Endodermal cell (in vitro differentiated cells): Measurements from ENCODE around the gene SEPTIN5. TPM values are rescaled to one million over a fixed set of nuclear protein-coding genes. Genes with fewer than 3 reads are reported as not detected.
"Not testable (repeated sequence)": the region's sequence is repeated elsewhere in the genome, so short reads cannot be mapped to it uniquely, and the experiment has no call there.

Experiments
- DNase-seq: peaks from one replicate; pipeline ENCODE4 v3.0.0-alpha.2; 2017
- H3K27ac ChIP-seq: 2 replicates; pipeline ENCODE4 v1.5.1; 2013; ENCODE audit warnings: mild to moderate bottlenecking, low read depth, low read length, moderate library complexity
- H3K27me3 ChIP-seq: 2 replicates; pipeline ENCODE4 v1.6.1; 2013; ENCODE audit warnings: mild to moderate bottlenecking, low read length, moderate library complexity; ENCODE audit not compliant: insufficient read depth, control insufficient read depth, poor library complexity, severe bottlenecking
- H3K36me3 ChIP-seq: 2 replicates; pipeline ENCODE4 v1.7.0; 2013; ENCODE audit warnings: mild to moderate bottlenecking, low read length, moderate library complexity; ENCODE audit not compliant: control insufficient read depth, insufficient read depth
- H3K4me1 ChIP-seq: one replicate; pipeline ENCODE4 v1.7.0; 2013; ENCODE audit warnings: low read length; ENCODE audit not compliant: control insufficient read depth, insufficient read depth
- H3K4me3 ChIP-seq: 2 replicates; pipeline ENCODE4 v1.5.1; 2013; ENCODE audit warnings: mild to moderate bottlenecking, low read length, moderate library complexity
- H3K9ac ChIP-seq: 2 replicates; pipeline ENCODE4 v1.6.1; 2013; ENCODE audit warnings: mild to moderate bottlenecking, low read length, moderate library complexity; ENCODE audit not compliant: poor library complexity, severe bottlenecking; ENCODE audit errors: extremely low read depth
- H3K9me3 ChIP-seq: 2 replicates; pipeline ENCODE4 v1.6.1; 2013; ENCODE audit warnings: mild to moderate bottlenecking, low read length, moderate library complexity; ENCODE audit not compliant: control insufficient read depth
- H3K27ac Mint-ChIP-seq: 2 replicates; pipeline ENCODE4 v1.8.0; 2020; ENCODE audit warnings: mixed read lengths
- H3K27me3 Mint-ChIP-seq: 2 replicates; pipeline ENCODE4 v1.8.0; 2021; ENCODE audit warnings: mild to moderate bottlenecking, mixed read lengths; ENCODE audit not compliant: insufficient read depth
- H3K36me3 Mint-ChIP-seq: 2 replicates; pipeline ENCODE4 v1.8.0; 2020; ENCODE audit warnings: low read depth, mixed read lengths
- H3K4me1 Mint-ChIP-seq: 2 replicates; pipeline ENCODE4 v1.8.0; 2020; ENCODE audit warnings: mixed read lengths
- H3K4me3 Mint-ChIP-seq: 2 replicates; pipeline ENCODE4 v1.8.0; 2020; ENCODE audit warnings: mild to moderate bottlenecking, moderate library complexity, mixed read lengths
- H3K9me3 Mint-ChIP-seq: 2 replicates; pipeline ENCODE4 v1.8.0; 2020; ENCODE audit warnings: mild to moderate bottlenecking, mixed read lengths
- CTCF ChIP-seq: fragments of 200-600 bp; sonication (generic); conservative IDR thresholded peaks from 2 replicates; pipeline ENCODE4 v1.5.0; 2021; ENCODE audit warnings: antibody characterized with exemption, mild to moderate bottlenecking
- WGBS, 2 experiments: methylation state at CpG; one replicate each; pipeline versions ENCODE4 v1.1.5 to v1.1.7; 2013; ENCODE audit warnings: missing lambda C conversion rate in 2 of 2, mixed read lengths in 1 of 2; ENCODE audit not compliant: insufficient coverage in 1 of 2, insufficient read length in 1 of 2; 5-methylcytosine and 5-hydroxymethylcytosine counted together
- total RNA-seq, 2 donors: library from RNA; stranded (reverse); fragmentation: NEBNext Ultra II Directional in 1 of 2; extraction: Animal tissue kit (Norgen Biotek cat#: 25700) in 1 of 2; gene quantifications; 2 replicates in 1 of 2; 3 replicates in 1 of 2; pipeline ENCODE4 v1.2.1, GENCODE V29; 2021

SEPTIN5 gene
- total RNA-seq, 2 donors from 2014 or later, result 9.8 to 20.0 TPM

- no peak overlapping the region for H3K27ac ChIP-seq
- no peak overlapping the region for H3K9ac ChIP-seq
- H3K27me3 Mint-ChIP-seq, result peaks cover 1% of the 10 kb centered on the region
- no peaks in the 10 kb centered on the region for H3K9me3 Mint-ChIP-seq
- H3K4me3 ChIP-seq, result no peak overlapping the region
- no peaks in the 10 kb centered on the region for H3K4me1 ChIP-seq
- H3K27ac Mint-ChIP-seq, result no peak overlapping the region
- DNase-seq, result peak; percentile 39
- 82 to 89% methylated on average over 8 to 12 of the region's 12 CpGs for WGBS, 2 experiments
- no peaks in the 10 kb centered on the region for H3K9me3 ChIP-seq
- no peaks in the 10 kb centered on the region for H3K36me3 ChIP-seq
- TF ChIP-seq CTCF, result no peak
- peaks cover 6% of the 10 kb centered on the region for H3K4me1 Mint-ChIP-seq
- H3K4me3 Mint-ChIP-seq, result no peak overlapping the region
- H3K27me3 ChIP-seq, result no peaks in the 10 kb centered on the region
- H3K36me3 Mint-ChIP-seq, result no peaks in the 10 kb centered on the region
Measured at GRCh38 chr22:19693981-19694670, 20.2 kb upstream of the SEPTIN5 start.

GRCh38 chr22:19694696-19695095, 19.6 kb upstream of the SEPTIN5 start:
- no peaks in the 10 kb centered on the region for H3K36me3 Mint-ChIP-seq
- no peaks in the 10 kb centered on the region for H3K9me3 Mint-ChIP-seq
- WGBS, 2 experiments, result 79 to 86% methylated on average over 12 to 13 of the region's 13 CpGs
- Histone ChIP-seq H3K4me1 (no peaks in the 10 kb centered on the region), H3K9me3 (no peaks in the 10 kb centered on the region), H3K27me3 (no peaks in the 10 kb centered on the region), H3K4me3 (no peak overlapping the region), H3K36me3 (no peaks in the 10 kb centered on the region), H3K27ac (no peak overlapping the region), H3K9ac (no peak overlapping the region)
- H3K4me1 Mint-ChIP-seq, result peaks cover 6% of the 10 kb centered on the region
- H3K4me3 Mint-ChIP-seq, result no peak overlapping the region
- DNase-seq, result peak; percentile 41
- H3K27ac Mint-ChIP-seq, result no peak overlapping the region
- TF ChIP-seq CTCF, result no peak
- H3K27me3 Mint-ChIP-seq, result peaks cover 1% of the 10 kb centered on the region

- Histone ChIP-seq H3K9ac (no peak overlapping the region), H3K27me3 (no peaks in the 10 kb centered on the region), H3K4me1 (no peaks in the 10 kb centered on the region), H3K36me3 (no peaks in the 10 kb centered on the region), H3K9me3 (no peaks in the 10 kb centered on the region), H3K27ac (no peak overlapping the region), H3K4me3 (no peak overlapping the region)
- H3K27ac Mint-ChIP-seq, result no peak overlapping the region
- peaks cover 3% of the 10 kb centered on the region for H3K4me1 Mint-ChIP-seq
- peak; percentile 23 for DNase-seq
- H3K36me3 Mint-ChIP-seq, result no peaks in the 10 kb centered on the region
- H3K27me3 Mint-ChIP-seq, result peaks cover 1% of the 10 kb centered on the region
- no peak overlapping the region for H3K4me3 Mint-ChIP-seq
- WGBS, 2 experiments, result 80 to 85% methylated on average over 2 of the region's 2 CpGs
- no peak for TF ChIP-seq CTCF
- H3K9me3 Mint-ChIP-seq, result no peaks in the 10 kb centered on the region
Measured at GRCh38 chr22:19696504-19697276, 17.6 kb upstream of the SEPTIN5 start.

GRCh38 chr22:19697871-19698270, 16.4 kb upstream of the SEPTIN5 start:
- H3K27me3 Mint-ChIP-seq, H3K4me3 ChIP-seq, H3K27me3 ChIP-seq, H3K36me3 ChIP-seq, H3K9ac ChIP-seq, H3K9me3 Mint-ChIP-seq, DNase-seq, H3K9me3 ChIP-seq, H3K4me1 Mint-ChIP-seq, H3K36me3 Mint-ChIP-seq, H3K4me3 Mint-ChIP-seq, H3K27ac Mint-ChIP-seq, H3K4me1 ChIP-seq, H3K27ac ChIP-seq: not testable (repeated sequence)
- 92 to 100% methylated on average over 1 of the region's 1 CpG for WGBS, 2 experiments
